K562 (cell line): ENCODE measurements around the gene PRKG1. TPM values are rescaled to one million over a fixed set of nuclear protein-coding genes. Genes with fewer than 3 reads are reported as not detected.

Experiments used
- ATAC-seq: fragments of 200-7000 bp; cut with Tn5 transposase; 3 replicates; pipeline ENCODE4 v1.9.1; 2020; ENCODE audit warnings: moderate library complexity
- BruUV-seq: library from RNA; stranded (reverse); fragments of 400-500 nt; replicated peaks from 2 replicates; lab custom pipeline; 2021; lab: Mats Ljungman, UMichigan
- CTCF ChIA-PET: fragments of 300-600 bp; formaldehyde crosslinking; extraction: SDS; loops from one replicate; lab custom pipeline; 2021; ENCODE audit warnings: low intra/inter-chr PET ratio; lab: Yijun Ruan, JAX
- POLR2A ChIA-PET: fragments of 300-600, 350-650 bp; sonication (Branson Sonifier 250); formaldehyde crosslinking; extraction: SDS; loops from one replicate; lab custom pipeline; 2021; ENCODE audit warnings: antibody characterized with exemption, inconsistent platforms; lab: Yijun Ruan, JAX
- DNase-seq, 4 experiments: peaks; one replicate each; pipeline versions ENCODE4 v3.0.0 to v3.0.0-alpha.2; 2011 to 2018; ENCODE audit warnings: low spot score in 3 of 4, mixed read lengths in 3 of 4; ENCODE audit errors: extremely low read depth in 1 of 4
- FAIRE-seq: peaks from 2 replicates; lab custom pipeline; 2011; peaks lifted over from hg19 to GRCh38; lab: Jason Lieb, UNC
- H2AFZ ChIP-seq: 2 replicates; pipeline ENCODE4 v1.6.0; 2011; ENCODE audit warnings: low read depth, low read length, control low read depth, inconsistent platforms
- H3K27ac ChIP-seq: fragments of 200-600 bp; 3 replicates; pipeline ENCODE4 v1.8.0; 2011; ENCODE audit warnings: low read depth, mild to moderate bottlenecking, control low read depth, inconsistent platforms, low read length, moderate library complexity, mixed read lengths; ENCODE audit errors: extremely low read depth
- H3K27me3 ChIP-seq, 2 experiments: fragments of 300-600 bp in 1 of 2; 2 replicates in 1 of 2; 3 replicates in 1 of 2; pipeline versions ENCODE4 v1.6.0 to v1.8.0; 2011; ENCODE audit warnings: inconsistent platforms in 2 of 2, low read length in 2 of 2, mild to moderate bottlenecking in 1 of 2, mixed read lengths in 1 of 2, moderate library complexity in 1 of 2; ENCODE audit not compliant: control insufficient read depth in 2 of 2, insufficient read depth in 2 of 2
- H3K36me3 ChIP-seq: fragments of 300-600 bp; 3 replicates; pipeline ENCODE4 v1.8.0; 2011; ENCODE audit warnings: mild to moderate bottlenecking, low read length, inconsistent platforms; ENCODE audit not compliant: control insufficient read depth, insufficient read depth
- H3K4me1 ChIP-seq, 2 experiments: fragments of 200-600 bp in 1 of 2; replicated peaks in 1 of 2; 2 replicates in 1 of 2; 3 replicates in 1 of 2; pipeline versions ENCODE4 v1.5.1 to v1.8.0; 2011; ENCODE audit warnings: inconsistent platforms in 2 of 2, low read length in 2 of 2, mild to moderate bottlenecking in 1 of 2, mixed read lengths in 1 of 2, moderate library complexity in 1 of 2; ENCODE audit not compliant: control insufficient read depth in 2 of 2, insufficient read depth in 2 of 2
- H3K4me2 ChIP-seq: 2 replicates; pipeline ENCODE4 v1.6.1; 2011; ENCODE audit warnings: low read length, control low read depth, inconsistent platforms, mixed read lengths; ENCODE audit not compliant: insufficient read depth
- H3K4me3 ChIP-seq: fragments of 200-600 bp; sonication (generic), shearing (Covaris generic); 2 replicates; pipeline ENCODE4 v1.5.1; 2016; ENCODE audit warnings: control low read depth, inconsistent platforms
- H3K79me2 ChIP-seq: fragments of 200-600 bp; 3 replicates; pipeline ENCODE4 v1.8.0; 2011; ENCODE audit warnings: low read length, inconsistent platforms; ENCODE audit not compliant: control insufficient read depth, insufficient read depth
- H3K9ac ChIP-seq, 2 experiments: 2 replicates each; pipeline versions ENCODE4 v1.6.0 to v1.6.1; 2011; ENCODE audit warnings: low read depth in 2 of 2, low read length in 2 of 2, control low read depth in 1 of 2, inconsistent platforms in 1 of 2, mild to moderate bottlenecking in 1 of 2, mixed read lengths in 1 of 2; ENCODE audit not compliant: insufficient read depth in 1 of 2
- H3K9me1 ChIP-seq: one replicate; pipeline ENCODE4 v1.6.0; 2011; ENCODE audit warnings: inconsistent platforms, mild to moderate bottlenecking, low read length, moderate library complexity; ENCODE audit not compliant: control insufficient read depth, insufficient read depth
- H3K9me3 ChIP-seq: replicated peaks from 2 replicates; pipeline ENCODE4 v1.5.1; 2011; ENCODE audit warnings: low read depth, low read length, inconsistent platforms; ENCODE audit not compliant: control insufficient read depth, insufficient read depth
- H4K20me1 ChIP-seq: replicated peaks from 2 replicates; pipeline ENCODE4 v1.6.1; 2011; ENCODE audit warnings: low read length, inconsistent platforms, mixed read lengths; ENCODE audit not compliant: control insufficient read depth, insufficient read depth
- BMI1 ChIP-seq: fragments of 150-350 bp; IDR thresholded peaks from 2 replicates; pipeline ENCODE4 v1.6.1; 2014; ENCODE audit warnings: low read length
- ZNF143 ChIP-seq: sonication (generic); formaldehyde crosslinking; IDR thresholded peaks from 2 replicates; pipeline ENCODE4 v1.9.0; 2022; ENCODE audit warnings: mild to moderate bottlenecking, missing genetic modification reagents
- ZZZ3 ChIP-seq: fragments of 450-650 bp; IDR thresholded peaks from 2 replicates; pipeline ENCODE4 v1.6.1; 2016; ENCODE audit warnings: antibody characterized with exemption, mild to moderate bottlenecking, moderate library complexity
- WGBS: fragments of 100-300 bp; shearing (Covaris generic); methylation state at CpG from one replicate; pipeline ENCODE4 v1.1.6; 2016; ENCODE audit warnings: low coverage, mixed read lengths; ENCODE audit not compliant: insufficient coverage; ENCODE audit errors: missing lambda C conversion rate; 5-methylcytosine and 5-hydroxymethylcytosine counted together
- in situ Hi-C: fragments of 300-500 bp; cut with MboI; formaldehyde crosslinking; loops from 4 replicates; pipeline ENCODE4 v1.15.0; 2018; ENCODE audit warnings: inconsistent platforms, mixed read lengths
- intact Hi-C: fragments of 100-400 bp; cut with micrococcal nuclease; formaldehyde crosslinking; loops from 2 replicates; pipeline ENCODE4 v1.14.2; 2022
- polyA plus RNA-seq, 8 experiments: library from polyadenylated mRNA; depleted of rRNA in 4 of 8; stranded (reverse) in 5 of 8; unstranded in 3 of 8; fragments of >200 nt; fragmentation: Nextera tagmentation in 2 of 8; fragmentation: Illumina TruSeq in 1 of 8; extraction: Ambion mirVana in 2 of 8; extraction: Trizol in 1 of 8; gene quantifications; 2 replicates each; pipeline versions ENCODE4 v1.2.1 to v1.2.3, GENCODE V29; 2011 to 2014; ENCODE audit warnings: inconsistent platforms in 1 of 8, missing spikeins in 1 of 8
- total RNA-seq, 7 experiments: library from RNA; depleted of rRNA in 6 of 7; stranded (reverse); fragments of >200 nt in 6 of 7; fragmentation: Illumina TruSeq in 2 of 7; extraction: Trizol in 2 of 7; gene quantifications; 2 replicates each; pipeline versions ENCODE4 v1.2.1 to v1.2.3, GENCODE V29; 2011 to 2021; ENCODE audit warnings: low replicate concordance in 1 of 7
- TF ChIP-seq, protein P1 (sequence below): sonication (generic); formaldehyde crosslinking; IDR thresholded peaks from 2 replicates; pipeline ENCODE4 v1.8.0; 2022; ENCODE audit warnings: missing genetic modification reagents, mild to moderate bottlenecking, borderline replicate concordance
- TF ChIP-seq, protein P2 (sequence below): sonication (generic); formaldehyde crosslinking; IDR thresholded peaks from 2 replicates; pipeline ENCODE4 v1.9.0; 2022; ENCODE audit warnings: mild to moderate bottlenecking, missing genetic modification reagents

Gene PRKG1
- total and polyA plus RNA-seq, 9 of the 15 experiments (the other 6 are each of a cell fraction or from before 2014, with no cell fraction given) = 0.22 TPM; not detected in 8

DNA sequence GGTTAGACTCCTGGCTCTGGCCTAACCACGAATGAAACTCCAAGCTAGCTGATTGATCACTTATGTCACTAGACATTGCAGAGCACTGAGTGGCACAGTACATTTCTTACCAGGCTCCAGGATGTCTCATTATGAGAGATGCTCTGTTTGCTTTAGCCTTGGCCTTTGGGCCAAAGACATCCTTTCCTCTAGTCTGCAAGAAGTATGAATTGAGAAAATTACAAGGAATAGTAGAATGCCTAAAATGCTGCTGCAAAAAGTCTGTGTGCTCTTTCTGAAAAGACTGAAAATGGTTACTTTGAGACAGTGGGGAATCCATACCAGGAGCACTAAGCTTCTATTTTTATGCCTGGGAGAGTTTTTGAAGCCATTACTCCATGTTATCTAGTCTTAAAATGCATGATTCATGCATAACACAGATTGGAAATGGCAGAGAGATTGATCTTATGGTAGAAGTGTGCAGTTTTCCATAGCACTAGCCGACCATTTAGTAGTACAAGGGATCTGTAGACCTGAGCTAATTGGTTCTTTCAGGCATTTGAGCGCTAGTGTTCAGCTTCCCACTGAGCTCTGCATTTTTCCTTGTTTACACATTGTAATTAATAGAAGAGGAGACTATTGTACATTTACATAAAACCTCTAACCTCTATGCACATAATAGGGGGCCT is 303.8 kb downstream of the PRKG1 start:
- BruUV-seq = no TSS peak
- no peak for ATAC-seq

DNA sequence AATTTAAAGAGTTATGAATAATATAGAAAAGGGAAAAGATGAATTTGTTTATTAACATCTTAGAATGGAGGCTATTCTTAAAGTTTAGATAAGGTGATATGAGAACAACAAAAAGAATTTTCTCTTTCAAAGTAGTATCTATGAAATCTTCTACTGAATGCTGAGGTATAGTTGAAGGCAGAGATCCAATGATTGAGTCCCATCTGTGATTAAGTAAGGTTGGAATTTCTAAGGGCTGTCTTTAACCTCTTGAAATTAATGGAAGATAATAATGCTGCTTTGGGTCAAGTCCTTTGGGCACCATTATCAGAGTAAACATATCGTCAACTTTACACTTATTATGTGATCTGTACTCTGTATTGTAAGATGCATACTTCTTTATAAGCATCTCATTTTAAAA is 307.9 kb downstream of the PRKG1 start:
- H3K36me3 ChIP-seq = no peaks in the 10 kb centered on the region
- intact Hi-C loops (no loop called here), in situ Hi-C loops (no loop called here)
- H3K4me2 ChIP-seq = no peak overlapping the region
- H3K9ac ChIP-seq = no peak overlapping the region
- H3K9me3 ChIP-seq = peaks cover 4% of the 10 kb centered on the region; the same call in 1 of the 2 replicates
- H3K9me1 ChIP-seq = no peaks in the 10 kb centered on the region
- ATAC-seq (no peak), DNase-seq (no peak), FAIRE-seq (no peak)
- no peaks in the 10 kb centered on the region for H3K4me1 ChIP-seq
- CTCF ChIA-PET = no interaction called here
- POLR2A ChIA-PET = no interaction called here
- no peaks in the 10 kb centered on the region for H4K20me1 ChIP-seq
- no peaks in the 10 kb centered on the region for H3K79me2 ChIP-seq
- BruUV-seq = no TSS peak
- H3K27ac ChIP-seq = no peak overlapping the region
- H3K4me3 ChIP-seq = no peak overlapping the region
- 0% methylated on average over 1 of the region's 1 CpG for WGBS
- H3K27me3 ChIP-seq = no peaks in the 10 kb centered on the region
- no peak overlapping the region for H2AFZ ChIP-seq
- no peak for TF ChIP-seq ZZZ3
- TF ChIP-seq, protein P1, sequence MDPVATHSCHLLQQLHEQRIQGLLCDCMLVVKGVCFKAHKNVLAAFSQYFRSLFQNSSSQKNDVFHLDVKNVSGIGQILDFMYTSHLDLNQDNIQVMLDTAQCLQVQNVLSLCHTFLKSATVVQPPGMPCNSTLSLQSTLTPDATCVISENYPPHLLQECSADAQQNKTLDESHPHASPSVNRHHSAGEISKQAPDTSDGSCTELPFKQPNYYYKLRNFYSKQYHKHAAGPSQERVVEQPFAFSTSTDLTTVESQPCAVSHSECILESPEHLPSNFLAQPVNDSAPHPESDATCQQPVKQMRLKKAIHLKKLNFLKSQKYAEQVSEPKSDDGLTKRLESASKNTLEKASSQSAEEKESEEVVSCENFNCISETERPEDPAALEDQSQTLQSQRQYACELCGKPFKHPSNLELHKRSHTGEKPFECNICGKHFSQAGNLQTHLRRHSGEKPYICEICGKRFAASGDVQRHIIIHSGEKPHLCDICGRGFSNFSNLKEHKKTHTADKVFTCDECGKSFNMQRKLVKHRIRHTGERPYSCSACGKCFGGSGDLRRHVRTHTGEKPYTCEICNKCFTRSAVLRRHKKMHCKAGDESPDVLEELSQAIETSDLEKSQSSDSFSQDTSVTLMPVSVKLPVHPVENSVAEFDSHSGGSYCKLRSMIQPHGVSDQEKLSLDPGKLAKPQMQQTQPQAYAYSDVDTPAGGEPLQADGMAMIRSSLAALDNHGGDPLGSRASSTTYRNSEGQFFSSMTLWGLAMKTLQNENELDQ = no peak
- TF ChIP-seq, protein P2, sequence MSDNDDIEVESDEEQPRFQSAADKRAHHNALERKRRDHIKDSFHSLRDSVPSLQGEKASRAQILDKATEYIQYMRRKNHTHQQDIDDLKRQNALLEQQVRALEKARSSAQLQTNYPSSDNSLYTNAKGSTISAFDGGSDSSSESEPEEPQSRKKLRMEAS (CRISPR knock-in tag) = no peak

More for the DNA sequence above, 303.8 kb downstream of the PRKG1 start:
- no peak overlapping the region for H2AFZ ChIP-seq
- no peaks in the 10 kb centered on the region for H4K20me1 ChIP-seq
- no peaks in the 10 kb centered on the region for H3K4me1 ChIP-seq
- no peak overlapping the region for H3K4me3 ChIP-seq
- no peaks in the 10 kb centered on the region for H3K36me3 ChIP-seq
- ChIA-PET POLR2A (no interaction called here), CTCF (no interaction called here)
- H3K79me2 ChIP-seq = no peaks in the 10 kb centered on the region
- no peak for DNase-seq
- in situ Hi-C loops = no loop called here
- intact Hi-C loops = no loop called here
- H3K27me3 ChIP-seq = no peaks in the 10 kb centered on the region
- no peak for FAIRE-seq
- 0% methylated on average over 3 of the region's 3 CpGs for WGBS
- H3K4me2 ChIP-seq = no peak overlapping the region
- no peaks in the 10 kb centered on the region for H3K9me1 ChIP-seq
- H3K27ac ChIP-seq = no peak overlapping the region
- peaks cover 4% of the 10 kb centered on the region; the same call in 1 of the 2 replicates for H3K9me3 ChIP-seq
- no peak overlapping the region for H3K9ac ChIP-seq
- TF ChIP-seq BMI1 = no peak
- no peak for TF ChIP-seq ZNF143 (CRISPR knock-in tag)
